A673 (cell line): ENCODE data around the gene LAMB4. TPM values are rescaled to one million over a fixed set of nuclear protein-coding genes. Genes with fewer than 3 reads are reported as not detected.

Experiments used
- BruUV-seq: library from RNA; stranded (reverse); fragments of 400-500 nt; replicated peaks from 2 replicates; lab custom pipeline; 2021; lab: Mats Ljungman, UMichigan
- CTCF ChIA-PET: fragments of 300-600 bp; sonication (Branson Sonifier 250); formaldehyde crosslinking; loops from one replicate; lab custom pipeline; 2022; ENCODE audit warnings: antibody characterized with exemption; lab: Charles Lee
- POLR2A ChIA-PET: fragments of 300-600 bp; sonication (Branson Sonifier 250); formaldehyde crosslinking; loops from one replicate; lab custom pipeline; 2022; ENCODE audit warnings: antibody characterized with exemption; ENCODE audit not compliant: low non-redundant PET; lab: Charles Lee
- DNase-seq: peaks from one replicate; pipeline ENCODE4 v3.0.0-alpha.2; 2015; ENCODE audit warnings: low spot score
- H3K27ac ChIP-seq: fragments of 200-600 bp; sonication (generic); 2 replicates; pipeline ENCODE4 v1.5.1; 2016; ENCODE audit warnings: mixed run types, low read depth, mild to moderate bottlenecking, mixed read lengths, antibody characterized with exemption, low read length; ENCODE audit not compliant: poor library complexity, severe bottlenecking
- H3K27me3 ChIP-seq: fragments of 200-600 bp; sonication (generic); replicated peaks from 2 replicates; pipeline ENCODE4 v1.6.1; 2017; ENCODE audit warnings: mixed run types, low read depth, mild to moderate bottlenecking, mixed read lengths, antibody characterized with exemption, low read length; ENCODE audit not compliant: insufficient read depth, poor library complexity
- H3K36me3 ChIP-seq: fragments of 200-600 bp; sonication (generic); 2 replicates; pipeline ENCODE4 v1.6.1; 2016; ENCODE audit warnings: mixed run types, mild to moderate bottlenecking, mixed read lengths, antibody characterized with exemption, low read length; ENCODE audit not compliant: insufficient read depth, poor library complexity, severe bottlenecking
- H3K4me1 ChIP-seq: fragments of 200-600 bp; sonication (generic); 2 replicates; pipeline ENCODE4 v1.6.1; 2017; ENCODE audit warnings: mixed run types, mild to moderate bottlenecking, mixed read lengths, antibody characterized with exemption, low read length; ENCODE audit not compliant: insufficient read depth, poor library complexity, severe bottlenecking
- H3K4me3 ChIP-seq: fragments of 200-600 bp; sonication (generic); 2 replicates; pipeline ENCODE4 v1.5.1; 2016; ENCODE audit warnings: low read depth, mixed run types, mild to moderate bottlenecking, mixed read lengths, low read length; ENCODE audit not compliant: poor library complexity, severe bottlenecking
- H3K9me3 ChIP-seq: fragments of 200-600 bp; sonication (generic); 2 replicates; pipeline ENCODE4 v1.6.1; 2016; ENCODE audit warnings: mixed run types, low read depth, mild to moderate bottlenecking, mixed read lengths, antibody characterized with exemption, low read length; ENCODE audit not compliant: poor library complexity, severe bottlenecking
- CTCF ChIP-seq: fragments of 300-800, 200-600 bp; sonication (generic); conservative IDR thresholded peaks from 2 replicates; pipeline ENCODE4 v1.5.1; 2017; ENCODE audit warnings: low read depth, mild to moderate bottlenecking, antibody characterized with exemption, low read length, moderate library complexity, mixed read lengths
- EZH2 ChIP-seq: fragments of 200-600 bp; sonication (generic); IDR thresholded peaks from 2 replicates; pipeline ENCODE4 v1.6.1; 2017; ENCODE audit warnings: borderline replicate concordance, low read depth, mild to moderate bottlenecking, mixed read lengths, antibody characterized with exemption, low read length; ENCODE audit not compliant: poor library complexity, severe bottlenecking
- intact Hi-C: fragments of 100-400 bp; cut with micrococcal nuclease; formaldehyde crosslinking; loops from one replicate; pipeline ENCODE4 v1.10.0; 2022; ENCODE audit not compliant: unreplicated experiment
- total RNA-seq: library from RNA; stranded (reverse); gene quantifications from 2 replicates; pipeline ENCODE4 v1.2.3, GENCODE V29; 2021

The LAMB4 gene
- total RNA-seq, 1 experiment from 2014 or later, result 0.21 TPM

DNA sequence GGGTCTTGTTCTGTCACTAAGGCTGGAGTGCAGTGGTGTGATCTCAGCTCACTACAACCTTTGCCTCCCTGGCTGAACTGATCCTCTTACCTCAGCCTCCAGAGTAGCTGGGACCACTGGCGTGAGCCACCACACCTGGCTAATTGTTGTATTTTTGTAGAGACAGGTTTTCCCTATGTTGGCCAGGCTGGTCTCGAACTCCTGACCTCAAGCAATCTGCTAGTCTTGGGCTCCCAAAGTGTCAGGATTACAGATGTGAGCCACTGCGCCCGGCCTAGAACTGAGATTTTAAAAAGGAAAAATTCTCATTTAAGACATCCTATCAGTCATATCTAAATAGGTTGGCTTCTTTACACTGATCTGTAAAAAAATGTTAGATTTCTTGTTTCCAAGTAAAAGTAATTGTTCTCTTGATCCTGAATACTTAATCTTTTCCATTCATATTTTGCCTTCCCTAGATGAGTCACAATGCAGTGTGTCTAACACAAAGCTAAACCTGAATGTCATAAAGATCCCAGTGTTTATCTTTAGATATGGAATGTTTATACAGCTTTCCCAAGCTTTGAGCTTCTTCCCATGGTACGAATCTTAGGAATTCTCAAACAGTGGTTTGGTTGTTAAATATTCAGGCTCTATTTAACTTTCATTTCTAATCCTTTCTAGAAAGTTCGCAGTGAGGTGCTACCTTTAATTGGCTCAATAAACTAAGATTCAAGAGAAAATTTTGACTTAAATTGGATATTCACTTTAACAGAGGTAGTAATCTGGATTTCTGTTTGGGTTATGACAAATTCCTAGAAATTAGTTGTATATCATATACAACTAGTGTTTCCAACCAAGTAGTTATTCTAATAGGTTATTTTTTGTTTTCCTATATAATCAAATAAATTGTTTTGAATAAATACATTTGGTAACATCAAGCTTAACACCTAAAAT is 115.1 kb downstream of the LAMB4 start:
- no TSS peak for BruUV-seq
- no peak for TF ChIP-seq CTCF
- no peak for TF ChIP-seq EZH2
- intact Hi-C loops, result no loop called here

DNA sequence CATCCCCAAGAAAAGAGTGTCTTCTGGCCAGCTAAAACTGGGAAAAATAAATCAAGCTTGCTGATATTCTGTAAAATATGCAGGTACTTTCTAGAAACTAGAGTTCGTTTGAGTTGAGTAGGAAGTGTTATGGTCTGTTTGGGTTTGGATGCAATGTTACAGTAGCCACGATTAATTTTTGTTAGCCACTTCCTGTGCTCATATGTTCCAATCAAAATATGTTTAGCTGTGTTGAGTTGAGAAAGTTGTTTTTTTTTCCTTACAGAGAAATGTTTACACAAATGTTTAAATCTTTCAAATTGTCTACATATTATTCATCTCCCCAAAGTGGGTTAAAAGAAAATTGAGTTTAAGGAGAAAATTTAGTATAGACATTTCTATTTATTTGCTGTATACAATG is 115.9 kb downstream of the LAMB4 start:
- CTCF ChIA-PET, result no interaction called here
- H3K4me3 ChIP-seq, result no peak overlapping the region
- no peaks in the 10 kb centered on the region for H3K9me3 ChIP-seq
- no peaks in the 10 kb centered on the region for H3K36me3 ChIP-seq
- POLR2A ChIA-PET, result no interaction called here
- no peaks in the 10 kb centered on the region for H3K27me3 ChIP-seq
- intact Hi-C loops, result no loop called here
- no peak overlapping the region for H3K27ac ChIP-seq
- peaks cover 25% of the 10 kb centered on the region for H3K4me1 ChIP-seq
- TF ChIP-seq CTCF, result no peak
- no TSS peak for BruUV-seq
- DNase-seq, result no peak

More for the DNA sequence above, 115.1 kb downstream of the LAMB4 start:
- H3K4me3 ChIP-seq, result no peak overlapping the region
- H3K9me3 ChIP-seq, result no peaks in the 10 kb centered on the region
- H3K4me1 ChIP-seq, result peaks cover 19% of the 10 kb centered on the region
- ChIA-PET CTCF (interaction anchor here (0.6 kb wide), 1 partner anchor 425 kb away, joined by 7 read pairs; no protein-coding TSS in a partner anchor), POLR2A (no interaction called here)
- no peak for DNase-seq
- no peaks in the 10 kb centered on the region for H3K27me3 ChIP-seq
- H3K36me3 ChIP-seq, result no peaks in the 10 kb centered on the region
- no peak overlapping the region for H3K27ac ChIP-seq

DNA sequence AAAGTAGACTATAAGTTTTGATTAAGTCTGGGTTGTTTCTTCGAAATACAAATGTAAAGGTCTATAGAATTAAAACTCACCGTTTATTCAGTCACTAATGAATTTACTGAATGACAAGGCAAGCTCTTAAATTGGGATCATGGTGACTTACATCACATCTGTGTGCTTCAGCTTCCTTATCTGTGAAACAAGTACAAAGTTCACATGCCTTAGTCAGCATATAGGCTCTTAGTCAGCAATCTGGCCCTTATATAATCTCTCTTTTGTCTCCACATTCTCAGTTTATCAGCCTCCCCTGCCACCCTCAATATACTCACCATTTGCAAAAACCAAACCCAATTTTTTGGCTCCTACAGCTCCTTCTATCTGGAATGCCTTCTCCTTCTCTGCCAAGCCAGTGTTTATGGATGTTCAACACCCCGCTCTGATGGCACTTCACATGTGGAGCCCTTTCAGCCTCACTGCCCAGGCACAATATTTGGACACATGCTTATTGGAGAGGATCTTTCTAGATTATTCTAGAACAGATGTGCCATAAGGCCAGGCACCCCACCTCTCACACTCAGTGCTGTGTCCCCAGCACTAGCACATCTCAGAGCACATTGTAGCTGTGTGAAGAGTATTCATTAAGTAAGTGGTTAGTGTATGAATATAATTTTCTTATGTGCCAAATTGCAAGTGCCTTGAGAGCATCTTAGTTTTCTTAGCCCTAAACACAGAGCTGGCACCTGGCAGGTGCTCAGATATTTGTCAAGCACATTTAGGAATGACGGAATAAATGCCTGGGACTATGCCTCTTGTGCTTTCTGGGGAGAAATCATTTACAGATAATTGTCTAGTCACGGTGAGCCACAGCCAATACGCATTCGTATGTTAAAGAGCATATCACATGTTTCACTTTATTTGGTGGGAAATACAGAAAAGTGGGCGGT is 117.4 kb downstream of the LAMB4 start:
- H3K4me1 ChIP-seq, result peaks cover 29% of the 10 kb centered on the region
- no peaks in the 10 kb centered on the region for H3K36me3 ChIP-seq
- no TSS peak for BruUV-seq
- no peak for DNase-seq
- TF ChIP-seq CTCF, result no peak
- TF ChIP-seq EZH2, result no peak
- H3K9me3 ChIP-seq, result no peaks in the 10 kb centered on the region
- no peaks in the 10 kb centered on the region for H3K27me3 ChIP-seq
- CTCF ChIA-PET, result no interaction called here
- POLR2A ChIA-PET, result no interaction called here
- intact Hi-C loops, result no loop called here
- no peak overlapping the region for H3K4me3 ChIP-seq
- H3K27ac ChIP-seq, result no peak overlapping the region
